Measurements from ENCODE around the gene UBAP2.
"Not testable (repeated sequence)": the region's sequence is repeated elsewhere in the genome, so short reads cannot be mapped to it uniquely, and the experiment has no call there.

UBAP2 gene

DNA sequence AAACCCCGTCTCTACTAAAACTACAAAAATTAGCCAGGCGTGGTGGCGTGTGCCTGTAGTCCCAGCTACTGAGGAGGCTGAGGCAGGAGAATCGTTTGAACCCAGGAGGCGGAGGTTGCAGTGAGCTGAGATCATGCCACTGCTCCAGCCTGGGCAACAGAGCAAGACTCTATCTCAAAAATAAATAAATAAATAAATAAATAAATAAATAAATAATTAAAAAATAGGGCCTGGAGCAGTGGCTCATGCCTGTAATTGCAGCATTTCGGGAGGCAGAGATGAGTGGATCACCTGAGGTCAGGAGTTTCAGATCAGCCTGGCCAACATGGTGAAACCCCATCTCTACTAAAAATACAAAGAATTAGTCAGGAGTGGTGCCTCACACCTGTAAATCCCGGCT, 86.2 kb downstream of the UBAP2 start:
- not testable (repeated sequence) for DNase-seq

DNA sequence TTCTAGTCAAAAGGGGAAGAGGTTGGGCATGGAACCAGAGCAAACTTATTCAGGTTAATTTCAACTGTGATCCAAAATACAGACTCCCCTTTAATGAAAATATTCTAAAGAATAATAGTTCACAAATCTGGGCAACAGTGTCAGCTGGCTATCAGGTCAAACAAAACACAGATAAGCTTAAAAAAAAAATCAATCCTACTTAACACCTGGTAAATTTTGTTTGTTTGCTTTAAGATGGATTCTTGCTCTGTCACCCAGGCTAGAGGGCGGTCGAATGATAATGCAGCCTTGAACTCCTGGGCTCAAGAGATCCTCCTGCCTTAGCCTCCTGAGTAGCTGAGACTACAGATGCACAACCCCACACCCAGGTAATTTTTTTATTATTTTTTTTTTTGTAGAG, 89.0 kb downstream of the UBAP2 start:
- DNase-seq: no peak

DNA sequence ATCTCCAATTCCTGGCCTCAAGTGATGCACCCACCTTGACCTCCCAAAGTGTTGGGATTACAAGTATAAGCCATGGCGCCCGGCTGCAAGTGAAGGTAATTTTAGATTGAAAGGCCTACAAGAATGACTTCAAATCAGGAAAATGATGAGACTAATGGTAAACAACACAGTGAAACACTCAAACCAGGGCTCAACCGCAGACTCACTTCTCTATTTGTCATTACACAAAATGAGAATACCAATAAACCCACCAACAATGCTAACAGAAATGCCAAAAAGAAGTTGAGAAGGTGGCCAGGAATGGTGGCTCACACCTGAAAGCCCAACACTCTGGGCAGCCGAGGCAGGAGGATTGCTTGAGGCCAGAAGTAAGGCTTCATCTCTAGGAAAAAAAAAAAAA, 92.1 kb downstream of the UBAP2 start:
- DNase-seq: no peak

DNA sequence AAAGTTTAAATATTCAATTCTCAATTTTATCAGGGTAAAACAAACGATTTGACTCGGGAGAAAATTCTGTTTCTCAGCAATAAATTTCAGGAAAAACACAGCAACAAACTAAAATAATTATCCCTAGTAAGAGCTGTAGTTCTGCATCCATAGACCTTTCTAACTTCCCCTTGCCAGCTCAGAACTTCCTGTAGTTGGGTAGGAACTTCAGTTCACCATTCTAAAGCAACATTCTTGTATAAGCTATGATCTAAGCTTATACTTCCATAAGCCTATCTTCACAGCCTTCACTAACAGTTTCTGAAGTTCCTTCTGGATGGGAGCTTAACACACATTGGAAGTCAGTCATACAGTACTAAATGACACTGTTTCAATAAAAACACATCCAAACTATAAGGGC, 96.6 kb downstream of the UBAP2 start:
- no peak for DNase-seq

DNA sequence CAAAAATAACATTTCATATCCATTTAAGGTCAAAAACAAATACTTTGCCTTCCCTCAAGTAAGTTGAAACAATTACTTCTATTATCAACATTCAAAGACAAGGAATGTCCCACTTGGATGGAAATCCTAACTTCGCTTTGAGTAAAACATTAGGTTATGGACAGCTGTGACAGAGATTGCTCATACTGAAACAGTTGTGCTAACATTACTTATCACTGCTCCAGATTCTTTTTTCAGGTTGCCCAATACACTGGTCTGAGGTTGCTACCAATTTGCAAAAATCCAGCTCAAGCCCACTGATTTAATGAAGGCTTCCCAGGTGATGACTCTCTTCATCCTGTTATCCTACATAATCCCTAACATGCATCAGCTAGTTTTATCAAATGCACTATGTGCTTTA, 98.3 kb downstream of the UBAP2 start:
- DNase-seq: no peak

DNA sequence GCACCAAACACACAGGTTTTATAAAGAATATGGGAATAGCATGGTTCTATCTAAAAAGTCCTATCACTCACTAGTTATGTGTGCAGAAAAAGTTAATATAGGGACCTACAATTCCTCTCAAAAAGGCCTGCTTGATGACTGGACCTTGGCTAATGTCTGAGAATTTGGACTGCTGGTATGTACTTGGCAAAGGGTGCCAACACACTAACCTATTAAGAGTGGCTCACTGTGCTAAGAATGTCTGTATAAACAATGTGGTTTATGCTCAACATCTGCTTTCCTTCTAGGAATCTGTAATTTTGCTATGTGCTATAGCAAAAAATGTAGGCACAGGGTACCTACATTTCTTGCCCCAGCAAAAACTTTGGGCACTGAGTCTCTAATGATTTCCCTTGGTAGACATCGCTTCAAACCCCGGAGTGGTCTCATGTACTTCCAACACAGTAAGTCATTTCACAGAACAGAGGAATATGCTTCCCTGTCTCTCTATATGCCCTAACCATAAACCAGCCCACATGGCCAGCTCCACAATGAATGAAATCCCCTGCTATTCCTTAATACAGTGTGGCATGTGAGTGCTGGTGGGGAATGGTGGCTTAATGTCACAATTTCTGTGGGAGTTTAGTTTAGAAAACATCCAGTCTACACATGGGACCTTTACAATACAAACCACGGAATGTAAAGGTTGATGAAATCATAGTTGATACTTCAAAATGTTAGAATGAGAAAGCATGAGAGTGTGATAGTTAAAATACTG, 101.7 kb downstream of the UBAP2 start:
- DNase-seq: no peak

DNA sequence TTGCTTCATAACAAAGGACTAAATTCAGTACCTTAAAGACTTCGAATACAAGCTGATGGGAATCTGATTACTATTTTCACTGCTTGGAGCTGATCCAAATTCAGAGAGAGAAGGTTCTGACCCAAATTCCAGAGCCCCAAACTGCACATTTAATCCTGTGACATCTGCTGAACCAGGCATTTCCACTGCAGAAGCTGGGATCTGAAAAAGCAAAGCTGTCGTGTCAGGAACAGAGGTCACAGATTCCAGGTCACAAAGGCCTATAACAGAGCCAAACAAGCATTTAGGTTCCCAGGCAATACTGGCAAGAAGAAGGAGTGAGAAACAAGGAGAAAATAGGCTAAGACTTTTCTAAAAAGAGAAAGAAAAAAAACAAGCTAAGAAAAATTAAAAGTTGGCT, 105.3 kb downstream of the UBAP2 start:
- no peak for DNase-seq

DNA sequence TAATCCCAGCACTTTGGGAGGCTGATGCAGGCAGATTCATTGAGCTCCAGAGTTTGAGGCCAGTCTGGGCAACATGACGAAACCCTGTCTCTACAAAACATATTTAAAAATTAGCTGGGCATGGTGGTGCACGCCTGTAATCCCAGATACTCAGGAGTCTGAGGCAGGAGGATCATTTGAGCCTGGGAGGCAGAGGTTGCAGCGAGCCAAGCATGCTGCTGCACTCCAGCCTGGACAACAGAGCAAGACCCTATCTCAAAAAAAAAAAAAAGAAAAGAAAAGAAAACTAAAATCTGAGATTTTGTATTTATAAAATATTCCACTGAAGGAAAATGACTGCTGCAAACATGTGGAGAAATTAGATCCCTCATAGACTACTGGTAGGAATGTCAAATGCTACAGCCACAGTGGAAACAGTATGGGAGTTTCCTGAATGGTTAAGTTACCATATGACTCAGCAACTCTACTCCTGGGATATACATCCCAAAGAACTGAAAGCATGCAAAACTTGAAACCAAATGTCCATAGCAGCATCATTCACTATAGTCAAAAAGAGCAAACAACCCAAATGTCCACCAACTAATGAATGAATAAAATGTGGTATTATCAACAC, 106.1 kb downstream of the UBAP2 start:
- no peak for DNase-seq

DNA sequence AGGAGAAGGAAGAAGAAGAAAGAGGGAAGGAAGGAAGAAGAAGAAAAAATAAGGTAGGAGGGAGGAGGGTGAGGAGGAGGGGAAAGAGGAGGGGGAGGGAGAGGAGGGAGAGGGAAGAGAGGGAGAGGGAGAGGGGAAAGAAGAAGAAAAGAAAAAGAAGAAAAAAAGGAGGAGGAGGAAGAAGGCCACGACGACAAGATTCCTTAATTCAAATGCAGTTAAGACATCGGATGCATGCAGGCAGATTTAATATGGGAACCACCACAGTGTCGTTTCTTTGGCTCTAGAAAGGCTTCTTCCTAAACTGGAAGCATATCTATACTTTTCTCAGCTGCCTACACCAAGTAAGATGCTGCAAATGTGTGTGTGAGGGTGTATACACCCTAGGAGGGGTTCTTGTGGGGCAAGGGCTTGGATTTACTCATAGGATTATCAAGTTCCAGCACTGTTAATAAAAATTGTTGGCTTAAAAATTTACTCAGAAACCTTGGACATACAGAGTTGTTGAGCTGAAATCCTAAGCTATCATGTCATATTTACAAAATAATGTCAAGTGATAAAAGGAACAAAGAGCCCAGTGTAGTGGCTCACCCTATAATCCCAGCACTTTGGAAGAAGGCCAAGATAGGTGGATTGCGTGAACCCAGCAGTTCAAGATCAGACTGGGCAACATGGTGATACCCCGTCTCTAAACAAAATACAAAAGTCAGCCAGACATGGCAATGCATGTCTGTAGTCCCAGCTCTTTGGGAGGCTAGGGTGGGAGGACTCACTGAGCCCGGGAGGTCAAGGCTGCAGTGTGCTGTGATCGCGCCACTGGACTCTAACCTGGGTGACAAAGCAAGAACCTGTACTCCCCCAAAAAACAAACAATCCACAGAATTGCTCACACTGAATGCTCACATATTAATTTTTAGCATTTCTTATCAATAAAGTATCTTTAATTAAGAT, 108.5 kb downstream of the UBAP2 start:
- no peak for DNase-seq

DNA sequence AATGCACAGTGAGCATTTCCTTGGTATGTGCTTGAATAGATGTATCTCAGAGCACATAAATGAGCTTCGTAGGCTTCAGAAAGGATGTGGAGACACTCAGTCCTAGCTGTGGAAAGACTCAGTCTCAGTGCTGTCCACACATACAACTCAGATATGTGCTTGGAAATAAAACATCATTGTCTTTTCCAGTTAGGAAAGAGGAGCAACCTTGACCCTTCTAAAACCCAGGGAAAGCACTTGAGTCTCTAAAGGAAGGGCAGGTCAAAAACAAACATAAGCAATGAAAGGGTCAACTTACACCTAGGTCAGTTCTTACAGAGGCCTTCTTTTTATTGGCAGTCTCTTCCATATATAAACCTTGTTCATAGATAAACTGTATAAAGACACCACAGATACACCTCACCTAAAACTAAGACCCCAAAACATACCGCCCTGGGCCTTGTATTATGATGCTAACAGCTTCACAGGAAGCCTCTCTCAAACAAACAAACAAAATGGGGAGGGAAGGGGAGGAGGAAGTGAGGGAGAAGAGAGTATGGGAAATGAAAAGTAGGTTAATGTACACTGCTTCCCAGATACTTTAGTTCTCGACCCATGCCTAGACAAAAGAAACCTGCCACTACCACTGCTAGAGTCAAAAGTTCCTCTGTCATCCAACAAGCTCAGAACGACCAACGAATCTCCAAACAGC, 114.4 kb downstream of the UBAP2 start:
- DNase-seq: no peak

DNA sequence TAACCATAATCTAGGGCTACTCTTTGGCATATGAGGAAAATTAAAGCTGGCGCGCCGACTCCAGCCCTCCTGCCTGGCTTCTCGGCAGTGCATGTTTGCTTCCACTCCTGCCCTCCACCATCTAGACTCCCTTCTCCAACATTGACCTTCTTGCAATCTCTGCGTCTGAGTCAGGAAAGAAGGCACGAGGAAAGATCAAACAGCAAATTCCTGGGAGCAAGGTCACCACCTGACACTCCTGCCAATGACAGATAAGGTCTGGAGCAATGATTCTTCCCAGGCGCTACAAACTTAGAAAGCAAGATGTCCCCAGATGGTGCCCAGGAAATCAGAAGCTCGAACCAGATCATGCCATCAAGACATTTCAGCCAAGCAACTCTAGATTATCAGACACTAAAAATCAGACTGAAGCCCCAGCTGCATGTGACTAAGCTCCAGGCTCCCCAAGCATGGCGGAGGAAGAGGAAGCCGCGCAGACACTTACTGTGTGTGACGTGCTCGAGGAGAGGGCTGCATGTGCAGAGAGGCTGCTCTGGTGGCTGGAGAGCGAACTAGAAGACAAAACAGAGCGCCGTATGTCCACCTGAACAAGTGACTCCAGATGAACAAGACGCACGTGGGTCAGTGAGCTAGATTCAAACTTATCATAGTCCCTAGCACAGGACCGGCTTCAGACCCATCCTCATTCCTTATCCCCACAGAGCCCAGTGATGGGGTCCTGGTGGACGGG, 116.4 kb downstream of the UBAP2 start:
- DNase-seq: no peak

DNA sequence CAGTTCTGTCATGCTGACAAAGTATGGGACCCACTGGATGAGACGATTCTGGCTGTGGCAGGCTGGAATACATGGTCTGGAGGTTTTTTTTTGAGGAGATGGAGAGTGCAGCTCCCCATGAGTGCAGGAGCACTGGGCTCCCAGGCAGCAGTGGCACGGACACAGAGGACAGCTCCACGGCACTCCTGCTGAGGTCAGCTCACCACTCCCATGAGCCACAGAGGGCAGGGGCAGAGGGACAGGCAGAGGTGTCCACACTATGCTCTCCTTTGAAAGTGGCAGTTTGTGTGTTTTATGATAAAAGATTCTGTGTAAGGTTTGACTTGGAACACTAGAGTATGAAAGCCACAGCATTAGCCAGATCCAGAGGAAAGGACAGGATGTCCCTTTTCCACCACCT, 117.4 kb downstream of the UBAP2 start:
- no peak for DNase-seq

DNA sequence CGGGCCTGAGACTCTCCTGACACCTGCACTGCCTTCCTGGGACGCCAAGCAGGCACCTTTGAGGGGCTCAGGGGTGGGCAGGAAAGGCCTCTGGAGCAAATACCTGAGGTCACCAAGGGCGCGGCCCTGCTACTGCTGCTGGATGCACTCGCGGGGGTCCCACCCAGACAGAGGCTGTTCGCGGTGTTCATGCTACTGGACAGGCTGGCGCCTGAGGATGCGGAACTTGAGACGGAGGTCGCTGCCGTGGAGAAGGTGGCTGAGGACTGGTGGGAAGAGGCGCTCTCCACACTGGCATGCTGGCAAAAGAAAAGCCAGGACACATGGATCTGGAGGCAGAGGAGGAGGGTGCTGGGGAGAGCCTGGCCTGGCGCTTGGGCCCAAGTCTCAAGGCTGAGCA, 121.0 kb downstream of the UBAP2 start:
- no peak for DNase-seq

DNA sequence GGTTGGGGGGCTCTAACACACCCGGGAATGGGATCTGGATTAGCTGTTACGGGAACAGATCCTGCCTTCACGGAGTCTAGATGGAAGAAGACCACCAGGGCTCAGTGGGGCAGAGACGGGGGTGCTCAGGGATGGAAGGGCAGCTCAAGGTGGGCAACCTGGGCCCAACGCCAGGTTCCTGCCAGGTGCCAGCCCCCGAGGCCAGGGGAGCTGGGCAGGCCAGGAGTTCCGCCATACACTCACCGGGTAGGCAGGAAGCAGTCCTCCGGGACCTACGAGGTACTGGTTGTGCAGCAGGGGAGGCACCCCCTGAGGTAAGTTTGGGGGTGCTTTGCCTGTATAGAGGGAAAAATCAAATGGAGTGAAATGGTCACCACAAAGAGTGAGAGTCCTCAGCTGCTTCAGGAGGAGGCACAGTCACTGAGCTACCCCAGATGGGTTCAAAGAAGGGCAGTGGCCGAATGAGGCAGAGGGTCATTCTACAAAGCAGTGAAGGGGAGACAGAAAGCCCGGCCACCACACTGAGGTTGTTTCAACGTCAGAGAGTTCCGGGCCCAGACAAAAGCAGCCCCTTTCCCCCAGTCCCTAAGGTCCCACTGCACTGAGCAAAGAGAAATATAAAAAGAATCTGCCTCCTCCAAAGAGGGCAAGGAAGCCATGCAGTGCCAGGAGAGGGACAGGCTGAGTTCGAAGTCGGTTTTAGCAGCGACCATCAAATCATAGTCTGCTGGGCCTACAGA, 121.8 kb downstream of the UBAP2 start:
- no peak for DNase-seq

DNA sequence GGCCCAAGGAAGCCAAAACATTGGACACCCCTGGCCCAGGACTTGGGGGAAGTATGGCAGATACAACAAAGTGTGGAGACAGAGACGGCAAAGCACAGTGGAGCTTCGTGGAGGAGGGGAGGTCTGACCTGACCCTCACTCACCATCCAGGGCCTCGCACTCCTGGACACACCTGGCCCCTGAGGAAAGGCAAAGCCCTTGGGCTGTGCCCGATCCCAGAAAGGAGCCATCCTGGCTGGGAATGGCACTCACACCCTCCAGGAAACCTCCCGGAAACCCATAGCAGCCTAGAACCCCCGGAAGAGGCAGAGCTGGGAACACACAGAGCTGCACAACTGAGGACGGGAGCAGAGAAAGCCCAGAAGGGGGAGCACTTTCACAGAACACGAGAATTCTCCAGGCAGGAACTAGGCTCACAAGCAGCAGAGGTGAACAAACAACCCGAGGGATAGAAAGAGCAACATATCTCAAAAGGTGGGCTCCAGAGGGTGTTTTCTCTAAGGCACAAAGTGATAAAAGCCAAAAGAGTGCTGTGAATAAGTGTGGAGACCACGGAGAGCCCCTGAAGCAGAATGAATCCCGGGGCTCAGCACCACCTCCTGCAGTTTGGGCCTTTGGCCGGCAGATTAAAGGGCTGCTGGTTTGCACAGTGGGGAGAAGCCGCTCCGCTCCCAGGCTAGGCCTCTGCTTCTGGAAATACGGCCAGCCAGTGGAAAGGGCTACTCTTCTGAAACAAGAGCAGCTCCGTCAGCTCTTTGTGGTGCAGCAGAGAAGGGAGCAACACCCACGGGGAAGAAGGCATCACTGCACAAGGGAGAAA, 123.5 kb downstream of the UBAP2 start:
- DNase-seq: no peak

DNA sequence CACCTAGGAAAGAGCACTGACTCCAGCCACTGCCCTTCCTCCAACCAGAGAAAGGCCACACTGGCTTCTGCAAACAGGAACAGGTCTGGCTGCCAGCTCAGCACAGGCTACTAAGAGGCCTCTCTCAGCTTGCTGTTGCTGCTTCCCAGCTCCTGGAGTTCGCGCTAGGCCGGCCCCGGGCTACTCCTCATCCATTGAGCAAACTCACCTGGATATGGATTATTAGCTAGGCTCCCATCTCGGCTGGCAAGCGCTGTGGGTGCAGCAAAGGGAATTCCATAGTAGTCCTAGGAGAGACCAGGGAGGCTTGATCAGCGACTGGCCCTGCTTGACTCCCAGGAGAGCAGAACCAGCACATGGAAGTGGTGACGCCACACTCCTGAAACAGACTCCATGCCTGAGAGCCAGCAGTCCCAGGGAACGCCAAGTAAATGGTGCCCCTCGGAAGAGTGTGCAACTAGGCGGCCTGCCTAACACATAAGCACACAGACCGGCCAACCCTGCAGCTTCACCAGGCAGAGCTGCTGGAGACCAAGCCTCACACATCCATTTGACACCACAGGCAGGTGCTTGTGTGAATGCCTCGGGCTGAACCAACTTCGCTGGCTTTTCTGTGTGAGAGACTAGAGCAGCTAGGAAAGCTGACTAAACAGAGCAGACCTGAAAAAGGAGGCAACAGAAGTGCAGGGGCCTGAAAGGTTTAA, 124.5 kb downstream of the UBAP2 start:
- no peak for DNase-seq

DNA sequence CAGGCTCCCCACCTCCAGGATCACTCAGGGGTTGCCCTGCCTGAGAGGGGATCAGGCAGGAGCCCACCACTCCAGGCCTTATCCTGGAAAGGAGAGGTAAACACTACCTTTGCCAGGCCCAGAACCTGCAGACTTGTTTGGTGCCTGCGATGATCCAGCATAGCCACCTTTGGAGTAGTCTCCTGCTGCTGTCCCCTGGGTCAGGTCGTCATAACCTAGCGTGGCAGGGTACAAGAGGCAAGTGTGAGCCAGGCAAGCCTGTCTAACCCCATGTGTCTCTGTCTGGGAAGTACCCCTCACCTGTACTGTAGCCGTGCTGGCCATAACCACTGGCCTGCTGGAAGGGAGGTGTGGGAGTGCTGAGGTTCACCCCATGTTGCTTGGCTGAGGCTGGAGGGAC, 125.6 kb downstream of the UBAP2 start:
- DNase-seq: no peak

DNA sequence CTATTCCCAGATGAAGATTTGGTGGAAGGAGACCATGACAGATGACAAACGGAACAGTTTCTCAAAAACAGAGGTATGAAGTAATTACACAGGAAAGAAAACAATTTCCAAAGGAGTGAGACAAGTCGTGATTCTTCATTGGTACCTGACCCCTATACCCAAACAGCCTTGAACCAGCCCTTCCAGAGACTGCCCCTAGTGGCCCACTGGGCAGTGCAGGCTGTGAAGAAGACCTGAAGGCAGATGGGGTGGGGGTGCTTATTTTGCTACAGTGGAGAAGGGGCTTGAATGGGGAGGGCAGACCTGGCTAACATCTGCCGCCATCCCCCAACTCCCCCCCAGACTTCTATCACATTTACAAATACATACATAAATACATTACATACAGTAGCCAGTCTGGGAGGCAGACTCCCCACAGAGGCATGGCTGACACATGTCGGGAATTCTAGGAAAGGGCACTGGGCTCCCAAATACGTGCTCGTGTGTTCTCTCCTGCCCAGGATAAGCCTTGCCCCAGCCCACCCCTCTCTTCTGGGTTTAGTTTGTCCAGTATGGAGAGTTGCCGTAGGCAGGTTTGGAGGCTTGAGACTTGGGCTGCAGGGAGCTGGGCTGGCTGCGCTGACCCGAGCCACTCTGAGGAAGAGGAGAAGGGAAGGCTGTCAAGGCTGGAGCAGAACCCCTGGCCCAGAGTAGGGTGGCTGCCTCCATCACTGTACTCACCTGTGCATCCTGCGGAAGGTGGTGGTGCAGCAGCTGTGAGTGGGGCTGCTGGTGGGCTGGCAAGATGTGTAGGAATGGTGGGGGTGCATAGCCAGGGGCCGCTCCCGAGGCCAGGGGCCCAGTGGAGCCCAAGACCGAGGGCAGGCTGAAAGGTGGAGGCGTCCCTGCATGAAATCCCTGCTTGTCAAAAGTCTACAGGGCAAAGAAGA, 126.5 kb downstream of the UBAP2 start:
- no peak for DNase-seq

Measured in CD4-positive, alpha-beta T cell treated with Interferon gamma for 1 hour (primary cell).